HCT116 (cell line): ENCODE data around the gene SPON1. TPM values are rescaled to one million over a fixed set of nuclear protein-coding genes. Genes with fewer than 3 reads are reported as not detected.

Source experiments
- ATAC-seq: fragments of 200-7000 bp; cut with Tn5 transposase; 2 replicates; pipeline ENCODE4 v1.9.1; 2020; ENCODE audit warnings: mild to moderate bottlenecking, moderate library complexity
- BruUV-seq: library from RNA; stranded (reverse); fragments of 400-500 nt; replicated peaks from 2 replicates; lab custom pipeline; 2021; lab: Mats Ljungman, UMichigan
- CTCF ChIA-PET: fragments of 300-600 bp; sonication (Branson Sonifier 250); formaldehyde crosslinking; loops from one replicate; lab custom pipeline; 2021; ENCODE audit warnings: antibody characterized with exemption; lab: Charles Lee
- POLR2A ChIA-PET: fragments of 300-600, 350-600 bp; sonication (Branson Sonifier 250); formaldehyde crosslinking; loops from one replicate; lab custom pipeline; 2021; ENCODE audit warnings: antibody characterized with exemption; lab: Charles Lee
- RAD21 ChIA-PET, 2 experiments: fragments of 300-600 bp; sonication (Branson Sonifier 250); formaldehyde crosslinking; loops; one replicate each; lab custom pipeline; 2023; ENCODE audit warnings: low total read pairs in 2 of 2; ENCODE audit not compliant: uncharacterized antibody in 2 of 2, unreplicated experiment in 2 of 2, low non-redundant PET in 1 of 2; lab: Charles Lee
- DNase-seq: peaks from one replicate; pipeline ENCODE4 v3.0.0-alpha.2; 2010; ENCODE audit warnings: low read depth, low spot score
- H2AFZ ChIP-seq: fragments of 200-600 bp; shearing (Covaris generic), sonication (generic); 2 replicates; pipeline ENCODE4 v1.6.1; 2017; ENCODE audit warnings: low read depth, mixed run types, mixed read lengths, antibody characterized with exemption, low read length; ENCODE audit not compliant: poor library complexity, severe bottlenecking
- H3K27ac ChIP-seq: 2 replicates; pipeline ENCODE4 v1.5.1; 2012; ENCODE audit warnings: low read depth, low read length
- H3K27me3 ChIP-seq: fragments of 200-600 bp; sonication (generic); 2 replicates; pipeline ENCODE4 v1.6.1; 2016; ENCODE audit warnings: mixed run types, low read length, mixed read lengths; ENCODE audit not compliant: insufficient read depth
- H3K36me3 ChIP-seq, 2 experiments: fragments of 200-500 bp in 1 of 2; fragments of 200-600 bp in 1 of 2; sonication (Bioruptor generic) in 1 of 2; sonication (generic) in 1 of 2; 2 replicates each; pipeline versions ENCODE4 v1.5.1 to v1.6.1; 2014 to 2016; ENCODE audit warnings: low read length in 2 of 2, inconsistent platforms in 1 of 2, mixed read lengths in 1 of 2, mixed run types in 1 of 2; ENCODE audit not compliant: insufficient read depth in 2 of 2, control insufficient read depth in 1 of 2
- H3K4me1 ChIP-seq, 2 experiments: fragments of 200-600 bp in 1 of 2; sonication (generic) in 1 of 2; 2 replicates each; pipeline versions ENCODE4 v1.5.1 to v1.6.1; 2012 to 2017; ENCODE audit warnings: low read length in 2 of 2, inconsistent platforms in 1 of 2, mild to moderate bottlenecking in 1 of 2, mixed read lengths in 1 of 2, mixed run types in 1 of 2, moderate library complexity in 1 of 2; ENCODE audit not compliant: insufficient read depth in 2 of 2, control insufficient read depth in 1 of 2
- H3K4me2 ChIP-seq: fragments of 200-600 bp; sonication (generic); 2 replicates; pipeline ENCODE4 v1.6.1; 2017; ENCODE audit warnings: mixed run types, low read length, mixed read lengths
- H3K4me3 ChIP-seq, 2 experiments: fragments of 200-600 bp in 1 of 2; sonication (generic) in 1 of 2; replicated peaks in 1 of 2; 2 replicates each; pipeline ENCODE4 v1.5.1; 2011 to 2016; ENCODE audit warnings: low read length in 2 of 2, control low read depth in 1 of 2, low read depth in 1 of 2, mild to moderate bottlenecking in 1 of 2, mixed read lengths in 1 of 2, mixed run types in 1 of 2
- H3K79me2 ChIP-seq: fragments of 200-600 bp; sonication (generic); 2 replicates; pipeline ENCODE4 v1.6.1; 2017; ENCODE audit warnings: mild to moderate bottlenecking, mixed run types, low read length, moderate library complexity, mixed read lengths; ENCODE audit not compliant: insufficient read depth
- H3K9ac ChIP-seq: fragments of 200-600 bp; sonication (generic); 2 replicates; pipeline ENCODE4 v1.6.1; 2016; ENCODE audit warnings: low read length, mixed read lengths
- H3K9me2 ChIP-seq: fragments of 200-600 bp; sonication (generic), shearing (Covaris generic); 2 replicates; pipeline ENCODE4 v1.6.1; 2017; ENCODE audit warnings: mixed run types, mild to moderate bottlenecking, moderate library complexity; ENCODE audit not compliant: insufficient read depth
- H3K9me3 ChIP-seq, 2 experiments: fragments of 200-500 bp in 1 of 2; fragments of 200-600 bp in 1 of 2; sonication (Bioruptor generic) in 1 of 2; sonication (generic) in 1 of 2; 2 replicates each; pipeline ENCODE4 v1.6.1; 2014 to 2017; ENCODE audit warnings: low read length in 2 of 2, mixed read lengths in 2 of 2, inconsistent platforms in 1 of 2, low read depth in 1 of 2, mild to moderate bottlenecking in 1 of 2, mixed run types in 1 of 2, moderate library complexity in 1 of 2; ENCODE audit not compliant: control insufficient read depth in 1 of 2, insufficient read depth in 1 of 2
- H4K20me1 ChIP-seq: fragments of 200-600 bp; sonication (generic), shearing (Covaris generic); 2 replicates; pipeline ENCODE4 v1.6.1; 2017; ENCODE audit warnings: mixed run types, mild to moderate bottlenecking, moderate library complexity; ENCODE audit not compliant: insufficient read depth
- CBX3 ChIP-seq: IDR thresholded peaks from 2 replicates; pipeline ENCODE4 v1.6.1; 2012; ENCODE audit warnings: low read depth
- CEBPB ChIP-seq: IDR thresholded peaks from 2 replicates; pipeline ENCODE4 v1.6.1; 2012; ENCODE audit warnings: low read depth
- EZH2phosphoT487 ChIP-seq: fragments of 200-600 bp; IDR thresholded peaks from 2 replicates; pipeline ENCODE4 v1.6.1; 2018; ENCODE audit warnings: antibody characterized with exemption, borderline replicate concordance
- FOSL1 ChIP-seq: IDR thresholded peaks from 2 replicates; pipeline ENCODE4 v1.6.1; 2012; ENCODE audit warnings: low read depth
- JUND ChIP-seq: IDR thresholded peaks from 2 replicates; pipeline ENCODE4 v1.6.1; 2012
- POLR2A ChIP-seq: IDR thresholded peaks from 2 replicates; pipeline ENCODE4 v1.7.0; 2011; ENCODE audit warnings: borderline replicate concordance; ENCODE audit not compliant: insufficient read depth, insufficient read length; ENCODE audit errors: extremely low read depth
- RAD21 ChIP-seq: IDR thresholded peaks from 2 replicates; pipeline ENCODE4 v1.6.1; 2012; ENCODE audit warnings: low read depth, mild to moderate bottlenecking
- SP1 ChIP-seq: IDR thresholded peaks from 2 replicates; pipeline ENCODE4 v1.6.1; 2012; ENCODE audit warnings: low read depth
- SRF ChIP-seq: IDR thresholded peaks from 2 replicates; pipeline ENCODE4 v1.6.1; 2012; ENCODE audit warnings: low read depth
- TCF7L2 ChIP-seq: IDR thresholded peaks from 2 replicates; pipeline ENCODE4 v1.7.0; 2011; ENCODE audit warnings: borderline replicate concordance, inconsistent platforms; ENCODE audit not compliant: insufficient read depth, insufficient read length; ENCODE audit errors: extremely low read depth
- ZBTB33 ChIP-seq: IDR thresholded peaks from 2 replicates; pipeline ENCODE4 v1.6.1; 2011; ENCODE audit warnings: mild to moderate bottlenecking, low read length, moderate library complexity; ENCODE audit not compliant: insufficient replicate concordance; ENCODE audit errors: extremely low read depth
- ZFX ChIP-seq: fragments of 450-650 bp; IDR thresholded peaks from 2 replicates; pipeline ENCODE4 v1.6.1; 2017
- intact Hi-C: fragments of 100-400 bp; cut with micrococcal nuclease; formaldehyde crosslinking; loops from 2 replicates; pipeline ENCODE4 v1.10.0; 2022
- total RNA-seq: library from RNA; stranded (reverse); gene quantifications from one replicate; pipeline ENCODE4 v1.2.1, GENCODE V29; 2021; ENCODE audit not compliant: unreplicated experiment
- TF ChIP-seq, protein P1 (sequence below): IDR thresholded peaks from 2 replicates; pipeline ENCODE4 v1.6.1; 2012

Gene SPON1
- total RNA-seq, 1 experiment from 2014 or later, result 0.17 TPM

GRCh38 chr11:14234446-14234845, 271.9 kb downstream of the SPON1 start:
- no peak overlapping the region for H3K27ac ChIP-seq
- H3K4me1 ChIP-seq, result no peaks in the 10 kb centered on the region
- no peak overlapping the region for H3K9ac ChIP-seq
- no peak overlapping the region for H3K4me3 ChIP-seq
- CTCF ChIA-PET, result no interaction called here
- peaks cover 47% of the 10 kb centered on the region for H3K27me3 ChIP-seq
- H4K20me1 ChIP-seq, result no peaks in the 10 kb centered on the region
- POLR2A ChIA-PET, result no interaction called here
- H3K9me3 ChIP-seq, result no peaks in the 10 kb centered on the region
- no peaks in the 10 kb centered on the region for H3K79me2 ChIP-seq
- no peaks in the 10 kb centered on the region for H3K9me2 ChIP-seq
- TF ChIP-seq ZFX (no peak), TCF7L2 (no peak), SRF (no peak), RAD21 (no peak), SP1 (no peak), JUND (no peak), FOSL1 (no peak), EZH2phosphoT487 (no peak), ZBTB33 (no peak), CEBPB (no peak), CBX3 (no peak), POLR2A (no peak)
- TF ChIP-seq, protein P1, sequence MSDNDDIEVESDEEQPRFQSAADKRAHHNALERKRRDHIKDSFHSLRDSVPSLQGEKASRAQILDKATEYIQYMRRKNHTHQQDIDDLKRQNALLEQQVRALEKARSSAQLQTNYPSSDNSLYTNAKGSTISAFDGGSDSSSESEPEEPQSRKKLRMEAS, result no peak
- no peaks in the 10 kb centered on the region for H3K36me3 ChIP-seq
- no peak overlapping the region for H2AFZ ChIP-seq
- no TSS peak for BruUV-seq
- no peak overlapping the region for H3K4me2 ChIP-seq
- RAD21 ChIA-PET, result no interaction called here
- intact Hi-C loops, result no loop called here
- ATAC-seq, result no peak
- DNase-seq, result no peak
